ENCODE measurements around the gene HERC3. TPM values are rescaled to one million over a fixed set of nuclear protein-coding genes. Genes with fewer than 3 reads are reported as not detected.
A peak's percentile ranks its signal among the peaks of the same experiment; 100 is the strongest.

The HERC3 gene
- total and polyA plus RNA-seq, 8 donors: 4.4 to 58.0 (median 34.2) TPM

DNA sequence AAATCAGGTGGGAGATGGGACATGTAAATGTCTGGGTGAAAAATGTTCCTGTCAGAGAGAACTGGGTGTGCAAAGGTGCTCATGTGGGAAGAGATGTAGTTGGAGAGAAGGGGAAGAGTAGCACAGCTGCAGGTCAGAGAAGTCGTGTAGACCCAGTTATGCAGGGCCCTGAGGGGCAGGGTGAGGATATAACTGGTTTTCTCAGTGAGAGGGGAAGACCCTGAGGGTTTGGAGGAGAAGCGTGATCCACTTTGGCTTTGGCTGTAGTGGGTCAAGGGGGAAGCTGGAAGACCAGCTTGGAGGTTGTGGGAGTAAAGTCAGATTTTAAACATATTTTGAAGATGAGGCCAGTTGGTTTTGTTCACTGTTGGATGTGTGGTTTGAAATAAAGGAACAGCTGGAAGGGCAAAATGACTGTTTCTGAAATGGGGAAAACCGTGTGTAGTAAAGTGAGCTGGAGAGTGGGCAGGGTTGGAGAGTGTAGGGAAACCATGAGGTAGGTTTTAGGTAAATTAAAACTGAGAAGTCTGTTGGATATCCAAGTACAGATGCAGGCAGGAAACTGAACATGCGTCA is 61.2 kb downstream of the HERC3 start:
- H3K4me1 ChIP-seq: peaks cover 0 to 24% (median 2%) of the 10 kb centered on the region in 4 donors
- 82 to 92% (median 84%) methylated on average over 4 of the region's 4 CpGs for WGBS, 5 donors
- TF ChIP-seq POLR2A (IDR thresholded peaks at IDR 0.05) (no peak), POLR2AphosphoS5 (IDR thresholded peaks at IDR 0.05) (no peak), EP300 (IDR thresholded peaks at IDR 0.05) (no peak)
- TF ChIP-seq, protein P1, sequence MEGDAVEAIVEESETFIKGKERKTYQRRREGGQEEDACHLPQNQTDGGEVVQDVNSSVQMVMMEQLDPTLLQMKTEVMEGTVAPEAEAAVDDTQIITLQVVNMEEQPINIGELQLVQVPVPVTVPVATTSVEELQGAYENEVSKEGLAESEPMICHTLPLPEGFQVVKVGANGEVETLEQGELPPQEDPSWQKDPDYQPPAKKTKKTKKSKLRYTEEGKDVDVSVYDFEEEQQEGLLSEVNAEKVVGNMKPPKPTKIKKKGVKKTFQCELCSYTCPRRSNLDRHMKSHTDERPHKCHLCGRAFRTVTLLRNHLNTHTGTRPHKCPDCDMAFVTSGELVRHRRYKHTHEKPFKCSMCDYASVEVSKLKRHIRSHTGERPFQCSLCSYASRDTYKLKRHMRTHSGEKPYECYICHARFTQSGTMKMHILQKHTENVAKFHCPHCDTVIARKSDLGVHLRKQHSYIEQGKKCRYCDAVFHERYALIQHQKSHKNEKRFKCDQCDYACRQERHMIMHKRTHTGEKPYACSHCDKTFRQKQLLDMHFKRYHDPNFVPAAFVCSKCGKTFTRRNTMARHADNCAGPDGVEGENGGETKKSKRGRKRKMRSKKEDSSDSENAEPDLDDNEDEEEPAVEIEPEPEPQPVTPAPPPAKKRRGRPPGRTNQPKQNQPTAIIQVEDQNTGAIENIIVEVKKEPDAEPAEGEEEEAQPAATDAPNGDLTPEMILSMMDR (IDR thresholded peaks at IDR 0.05): no peak
- H3K27me3 ChIP-seq: no peaks in the 10 kb centered on the region
- H3K36me3 ChIP-seq: peaks cover 16 to 42% (median 36%) of the 10 kb centered on the region in 4 donors
- H3K4me3 ChIP-seq: no peak overlapping the region
- intact Hi-C loops (cut with DNase I; ENCODE audit: low total_unique reads): loop anchor here (10.0 kb wide), 2 partner anchors 69 to 119 kb away; no protein-coding TSS in a partner anchor
- DNase-seq: no peak
- no peak overlapping the region for H3K27ac ChIP-seq
- no peaks in the 10 kb centered on the region for H3K9me3 ChIP-seq

DNA sequence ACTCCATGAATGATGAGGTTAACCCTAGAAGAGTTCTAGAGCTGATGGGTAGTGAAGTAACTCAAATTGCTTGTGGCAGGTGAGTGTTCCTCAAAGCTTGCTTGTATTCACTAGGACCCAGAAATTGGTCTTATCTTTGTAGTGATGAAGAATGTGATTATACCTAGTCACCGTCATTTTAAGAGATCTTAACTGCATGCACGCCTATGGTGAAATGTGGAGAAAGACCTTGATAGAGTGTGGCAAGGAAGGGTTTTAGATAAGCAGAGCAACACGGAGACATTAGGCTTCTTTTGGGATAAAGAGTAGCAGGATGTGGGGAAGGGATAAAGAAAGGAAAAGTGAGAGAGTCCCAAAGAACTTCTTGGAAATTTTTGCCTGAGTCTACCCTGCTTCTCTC is 62.9 kb downstream of the HERC3 start:
- WGBS, 5 donors: 78 to 89% (median 87%) methylated on average over 3 of the region's 3 CpGs
- peaks cover 16 to 42% (median 36%) of the 10 kb centered on the region in 4 donors for H3K36me3 ChIP-seq
- intact Hi-C loops (cut with DNase I; ENCODE audit: low total_unique reads): loop anchor here (10.0 kb wide), 2 partner anchors 70 to 120 kb away; no protein-coding TSS in a partner anchor
- TF ChIP-seq POLR2AphosphoS5 (IDR thresholded peaks at IDR 0.05) (no peak), POLR2A (IDR thresholded peaks at IDR 0.05) (no peak), EP300 (IDR thresholded peaks at IDR 0.05) (no peak)
- TF ChIP-seq, protein P1 (IDR thresholded peaks at IDR 0.05): no peak
- no peaks in the 10 kb centered on the region for H3K27me3 ChIP-seq
- H3K4me3 ChIP-seq: no peak overlapping the region
- peaks cover 0 to 23% (median 9%) of the 10 kb centered on the region in 4 donors for H3K4me1 ChIP-seq
- no peaks in the 10 kb centered on the region for H3K9me3 ChIP-seq
- no peak overlapping the region for H3K27ac ChIP-seq
- no peak for DNase-seq

DNA sequence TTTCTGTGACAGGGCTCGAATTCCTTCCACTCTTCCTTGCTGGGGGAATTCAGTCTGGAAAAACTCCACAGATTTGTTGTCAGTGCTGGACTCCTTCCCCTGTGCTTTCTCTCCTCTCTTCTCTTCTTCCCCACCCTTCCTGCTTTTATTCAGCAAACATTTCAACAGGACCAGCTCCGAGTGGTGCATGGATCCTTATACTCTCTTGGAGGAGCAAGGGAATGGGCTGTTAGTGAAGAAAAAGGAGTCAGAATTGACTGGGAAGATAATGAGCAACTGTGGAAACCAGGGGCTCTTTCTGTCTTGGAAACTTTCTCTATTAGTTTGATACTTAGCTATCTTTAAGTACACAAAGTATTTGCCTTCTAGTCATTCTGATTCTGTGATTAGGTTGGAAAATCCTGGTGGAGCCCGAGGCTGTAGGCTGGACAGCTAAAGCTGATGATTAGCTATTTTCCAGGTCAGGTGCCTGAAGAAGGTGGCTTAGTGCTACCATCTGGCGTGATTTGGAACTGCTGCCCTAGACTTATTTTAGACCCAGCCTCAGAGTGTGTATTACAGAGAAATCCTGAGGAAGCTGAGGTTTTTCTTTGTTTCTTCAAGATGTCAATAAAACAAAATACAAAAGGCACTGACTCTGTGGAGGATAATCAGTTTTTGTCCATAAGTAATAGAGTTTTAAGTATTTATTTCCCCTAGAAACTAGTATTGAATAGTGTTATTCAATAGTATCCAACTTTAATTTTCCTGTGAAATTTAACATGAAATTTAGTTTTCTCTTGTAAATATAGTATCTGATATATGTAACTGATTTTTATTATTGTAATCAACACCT is 67.0 kb downstream of the HERC3 start:
- Histone ChIP-seq H3K9me3 (no peaks in the 10 kb centered on the region), H3K4me3 (no peak overlapping the region), H3K4me1 (peaks cover 0 to 20% (median 9%) of the 10 kb centered on the region in 4 donors), H3K36me3 (peaks cover 13 to 55% (median 48%) of the 10 kb centered on the region in 4 donors), H3K27me3 (no peaks in the 10 kb centered on the region), H3K27ac (peak overlapping the region in 4 of 5 donors; percentile 30 to 56 (median 46))
- intact Hi-C loops (cut with DNase I; ENCODE audit: low total_unique reads): loop anchor here (10.0 kb wide), 2 partner anchors 74 to 124 kb away; no protein-coding TSS in a partner anchor
- no peak for TF ChIP-seq EP300 (IDR thresholded peaks at IDR 0.05)
- TF ChIP-seq, protein P1 (IDR thresholded peaks at IDR 0.05): peak in 5 of 7 experiments; percentile 74 to 84 (median 79)
- peak in 2 of 3 donors; percentile 4 to 62 for TF ChIP-seq POLR2AphosphoS5 (IDR thresholded peaks at IDR 0.05)
- TF ChIP-seq POLR2A (IDR thresholded peaks at IDR 0.05): no peak
- DNase-seq: peak; percentile 64 to 83
- WGBS, 5 donors: 25 to 35% (median 25%) methylated on average over 4 of the region's 4 CpGs

DNA sequence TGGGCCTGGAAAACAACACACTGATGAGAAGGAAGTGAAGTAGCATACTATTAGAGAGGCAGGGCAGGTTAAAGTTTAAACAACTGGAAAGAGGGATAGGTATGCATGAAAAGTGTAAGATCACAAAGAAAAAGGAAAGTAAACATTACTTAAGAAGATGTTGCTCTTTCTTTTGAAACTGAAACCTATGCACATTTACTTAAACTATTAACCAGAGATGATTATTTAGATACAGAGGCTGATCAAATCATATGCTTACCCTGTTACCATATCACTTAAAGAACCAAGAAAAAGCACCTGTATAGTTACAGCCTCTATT is 67.6 kb downstream of the HERC3 start:
- no peaks in the 10 kb centered on the region for H3K27me3 ChIP-seq
- intact Hi-C loops (cut with DNase I; ENCODE audit: low total_unique reads): loop anchor here (10.0 kb wide), 2 partner anchors 75 to 125 kb away; no protein-coding TSS in a partner anchor
- H3K27ac ChIP-seq: no peak overlapping the region
- H3K4me3 ChIP-seq: no peak overlapping the region
- H3K4me1 ChIP-seq: peaks cover 0 to 20% (median 9%) of the 10 kb centered on the region in 4 donors
- H3K9me3 ChIP-seq: no peaks in the 10 kb centered on the region
- no peak for TF ChIP-seq POLR2A (IDR thresholded peaks at IDR 0.05)
- TF ChIP-seq EP300 (IDR thresholded peaks at IDR 0.05): no peak
- TF ChIP-seq POLR2AphosphoS5 (IDR thresholded peaks at IDR 0.05): no peak
- TF ChIP-seq, protein P1 (IDR thresholded peaks at IDR 0.05): no peak
- DNase-seq: no peak
- peaks cover 13 to 56% (median 50%) of the 10 kb centered on the region in 4 donors for H3K36me3 ChIP-seq
